GM12872 (cell line): ENCODE data around the gene ARMS2.

Source experiments
- CTCF ChIP-seq: IDR thresholded peaks from 3 replicates; pipeline ENCODE4 v1.5.1; 2011; ENCODE audit warnings: low read depth, mild to moderate bottlenecking, low read length, moderate library complexity; ENCODE audit not compliant: insufficient read depth

The ARMS2 gene

GRCh38 chr10:122454603-122455080, at the start of gene ARMS2:
TSS of gene ARMS2 (plus strand) at chr10:122454653. CDS start at chr10:122454728, 75 bp downstream.
- TF ChIP-seq CTCF, result no peak

GRCh38 chr10:122407375-122408125, 46.9 kb upstream of the ARMS2 start:
- TF ChIP-seq CTCF, result no peak

GRCh38 chr10:122413327-122413726, 41.1 kb upstream of the ARMS2 start:
- TF ChIP-seq CTCF, result no peak

- no peak for TF ChIP-seq CTCF
Measured at GRCh38 chr10:122417667-122418066, 36.8 kb upstream of the ARMS2 start.

GRCh38 chr10:122419016-122419415, 35.4 kb upstream of the ARMS2 start:
- no peak for TF ChIP-seq CTCF

GRCh38 chr10:122419876-122420623, 34.4 kb upstream of the ARMS2 start:
- TF ChIP-seq CTCF, result no peak

GRCh38 chr10:122420624-122421007, 33.8 kb upstream of the ARMS2 start:
- no peak for TF ChIP-seq CTCF
